K562 (cell line): Measurements from ENCODE around the gene ZFAND6. TPM values are rescaled to one million over a fixed set of nuclear protein-coding genes. Genes with fewer than 3 reads are reported as not detected.

Experiments
- ARNT ChIP-seq, 2 experiments: fragments of 450-650 bp; IDR thresholded peaks; 2 replicates each; pipeline ENCODE4 v1.6.1; 2016; ENCODE audit warnings: mild to moderate bottlenecking in 1 of 2
- ATF7 ChIP-seq: fragments of 450-650 bp; IDR thresholded peaks from 2 replicates; pipeline ENCODE4 v1.7.1; 2014; ENCODE audit warnings: mild to moderate bottlenecking, moderate library complexity
- CREB1 ChIP-seq, 2 experiments: sonication (generic) in 1 of 2; formaldehyde crosslinking in 1 of 2; IDR thresholded peaks; 2 replicates each; pipeline versions ENCODE4 v1.6.1 to v1.8.0; 2012 to 2022; ENCODE audit warnings: inconsistent platforms in 1 of 2, mild to moderate bottlenecking in 1 of 2, missing genetic modification reagents in 1 of 2, moderate library complexity in 1 of 2
- ETV1 ChIP-seq: fragments of 450-650 bp; conservative IDR thresholded peaks from 2 replicates; pipeline ENCODE4 v1.6.1; 2016; ENCODE audit warnings: missing genetic modification characterization, control low read depth, low read depth, missing compliant biosample characterization
- NEUROD1 ChIP-seq: fragments of 150-350 bp; IDR thresholded peaks from 2 replicates; pipeline ENCODE4 v1.6.1; 2014; ENCODE audit warnings: borderline replicate concordance, low read length, low read depth; ENCODE audit not compliant: partially characterized antibody
- THRB ChIP-seq: fragments of 450-650 bp; formaldehyde crosslinking; conservative IDR thresholded peaks from 2 replicates; pipeline ENCODE4 v1.4.0; 2022; ENCODE audit warnings: mild to moderate bottlenecking, missing genetic modification characterization
- ZNF354B ChIP-seq: fragments of 250-450 bp; sonication (Bioruptor Pico); IDR thresholded peaks from 2 replicates; pipeline ENCODE4 v1.4.0; 2020
- ZNF449 ChIP-seq: fragments of 250-450 bp; sonication (Bioruptor Pico); IDR thresholded peaks from 2 replicates; pipeline ENCODE4 v1.8.0; 2022; ENCODE audit warnings: moderate library complexity, mild to moderate bottlenecking, inconsistent platforms
- polyA plus RNA-seq, 8 experiments: library from polyadenylated mRNA; depleted of rRNA in 4 of 8; stranded (reverse) in 5 of 8; unstranded in 3 of 8; fragments of >200 nt; fragmentation: Nextera tagmentation in 2 of 8; fragmentation: Illumina TruSeq in 1 of 8; extraction: Ambion mirVana in 2 of 8; extraction: Trizol in 1 of 8; gene quantifications; 2 replicates each; pipeline versions ENCODE4 v1.2.1 to v1.2.3, GENCODE V29; 2011 to 2014; ENCODE audit warnings: inconsistent platforms in 1 of 8, missing spikeins in 1 of 8
- total RNA-seq, 7 experiments: library from RNA; depleted of rRNA in 6 of 7; stranded (reverse); fragments of >200 nt in 6 of 7; fragmentation: Illumina TruSeq in 2 of 7; extraction: Trizol in 2 of 7; gene quantifications; 2 replicates each; pipeline versions ENCODE4 v1.2.1 to v1.2.3, GENCODE V29; 2011 to 2021; ENCODE audit warnings: low replicate concordance in 1 of 7
- TF ChIP-seq, protein P1 (sequence below), 2 experiments: fragments of 450-650 bp; IDR thresholded peaks; 2 replicates each; pipeline ENCODE4 v1.6.1; 2016; ENCODE audit warnings: mild to moderate bottlenecking in 2 of 2, borderline replicate concordance in 1 of 2, low read depth in 1 of 2, moderate library complexity in 1 of 2
- TF ChIP-seq, protein P2 (sequence below): fragments of 450-650 bp; formaldehyde crosslinking; IDR thresholded peaks from 2 replicates; pipeline ENCODE4 v1.4.0; 2020; ENCODE audit warnings: mild to moderate bottlenecking, moderate library complexity
- TF ChIP-seq, protein P3 (sequence below): fragments of 250-450 bp; sonication (Bioruptor Pico); IDR thresholded peaks from 2 replicates; pipeline ENCODE4 v1.5.0; 2021

ZFAND6 gene
- total and polyA plus RNA-seq, 9 of the 15 experiments (the other 6 are each of a cell fraction or from before 2014, with no cell fraction given): 53.9 to 206 (median 88.9) TPM

- TF ChIP-seq, protein P1, sequence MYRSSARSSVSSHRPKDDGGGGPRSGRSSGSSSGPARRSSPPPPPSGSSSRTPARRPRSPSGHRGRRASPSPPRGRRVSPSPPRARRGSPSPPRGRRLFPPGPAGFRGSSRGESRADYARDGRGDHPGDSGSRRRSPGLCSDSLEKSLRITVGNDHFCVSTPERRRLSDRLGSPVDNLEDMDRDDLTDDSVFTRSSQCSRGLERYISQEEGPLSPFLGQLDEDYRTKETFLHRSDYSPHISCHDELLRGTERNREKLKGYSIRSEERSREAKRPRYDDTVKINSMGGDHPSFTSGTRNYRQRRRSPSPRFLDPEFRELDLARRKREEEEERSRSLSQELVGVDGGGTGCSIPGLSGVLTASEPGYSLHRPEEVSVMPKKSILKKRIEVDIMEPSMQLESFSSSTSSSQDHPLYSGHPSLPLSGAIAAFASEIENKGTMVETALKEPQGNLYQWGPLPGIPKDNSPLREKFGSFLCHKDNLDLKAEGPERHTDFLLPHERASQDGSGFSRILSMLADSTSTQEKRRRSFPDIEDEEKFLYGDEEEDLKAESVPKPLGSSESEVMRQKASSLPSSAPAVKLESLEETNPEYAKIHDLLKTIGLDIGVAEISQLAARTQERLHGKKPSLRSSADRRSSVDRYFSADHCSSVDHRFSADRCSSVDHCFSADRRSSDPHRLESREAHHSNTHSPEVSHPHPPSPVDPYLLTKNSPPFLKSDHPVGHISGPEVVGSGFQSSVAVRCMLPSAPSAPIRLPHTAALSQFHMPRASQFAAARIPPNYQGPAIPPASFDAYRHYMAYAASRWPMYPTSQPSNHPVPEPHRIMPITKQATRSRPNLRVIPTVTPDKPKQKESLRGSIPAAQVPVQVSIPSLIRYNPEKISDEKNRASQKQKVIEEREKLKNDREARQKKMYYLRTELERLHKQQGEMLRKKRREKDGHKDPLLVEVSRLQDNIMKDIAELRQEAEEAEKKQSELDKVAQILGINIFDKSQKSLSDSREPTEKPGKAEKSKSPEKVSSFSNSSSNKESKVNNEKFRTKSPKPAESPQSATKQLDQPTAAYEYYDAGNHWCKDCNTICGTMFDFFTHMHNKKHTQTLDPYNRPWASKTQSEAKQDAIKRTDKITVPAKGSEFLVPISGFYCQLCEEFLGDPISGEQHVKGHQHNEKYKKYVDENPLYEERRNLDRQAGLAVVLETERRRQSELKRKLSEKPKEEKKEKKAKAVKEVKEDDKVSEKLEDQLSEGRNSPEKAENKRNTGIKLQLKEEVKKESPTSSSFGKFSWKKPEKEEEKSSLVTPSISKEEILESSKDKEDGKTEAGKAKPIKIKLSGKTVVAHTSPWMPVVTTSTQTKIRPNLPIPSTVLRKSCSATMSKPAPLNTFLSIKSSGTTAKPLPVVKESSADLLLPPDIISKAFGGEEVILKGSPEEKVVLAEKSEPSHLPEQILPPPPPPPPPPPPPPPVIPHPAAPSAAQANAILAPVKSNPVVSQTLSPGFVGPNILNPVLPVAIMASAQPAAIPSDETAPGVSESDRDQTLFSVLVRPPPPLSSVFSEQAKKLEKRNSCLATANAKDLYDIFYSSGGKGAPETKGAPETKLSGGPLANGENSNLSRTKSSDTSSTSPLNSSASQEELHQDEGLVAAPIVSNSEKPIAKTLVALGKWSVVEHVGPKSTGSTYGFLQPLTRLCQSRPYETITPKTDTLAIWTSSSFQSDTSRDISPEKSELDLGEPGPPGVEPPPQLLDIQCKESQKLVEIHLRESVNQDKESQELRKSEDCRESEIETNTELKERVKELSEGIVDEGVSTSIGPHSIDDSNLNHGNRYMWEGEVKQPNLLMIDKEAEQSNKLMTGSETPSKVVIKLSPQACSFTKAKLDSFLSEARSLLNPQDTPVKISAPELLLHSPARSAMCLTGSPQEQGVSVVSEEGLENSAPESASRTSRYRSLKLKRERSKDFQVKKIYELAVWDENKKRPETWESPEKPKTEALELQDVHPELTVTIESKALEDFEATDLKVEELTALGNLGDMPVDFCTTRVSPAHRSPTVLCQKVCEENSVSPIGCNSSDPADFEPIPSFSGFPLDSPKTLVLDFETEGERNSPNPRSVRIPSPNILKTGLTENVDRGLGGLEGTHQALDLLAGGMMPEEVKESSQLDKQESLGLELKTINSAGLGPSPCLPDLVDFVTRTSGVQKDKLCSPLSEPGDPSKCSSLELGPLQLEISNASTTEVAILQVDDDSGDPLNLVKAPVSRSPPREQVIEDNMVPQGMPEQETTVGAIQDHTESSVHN (IDR thresholded peaks at IDR 0.05; ENCODE audit: borderline replicate concordance in 1 of 2, low read depth in 1 of 2): peak in 1 of 2 experiments; percentile 71; a peak in 2 of 4 replicates
- TF ChIP-seq ZNF354B (0 out of 2 replicates have a peak, but pooled peaks have one; percentile 21), NEUROD1 (peak; percentile 60), ZNF449 (CRISPR knock-in tag) (peak; percentile 74), ETV1 (peak; percentile 95), ARNT (IDR thresholded peaks at IDR 0.05) (peak in 1 of 2 experiments; percentile 64; a peak in 1 of 4 replicates), THRB (CRISPR knock-in tag) (0 out of 2 replicates have a peak, but pooled peaks have one; percentile 81), CREB1 (IDR thresholded peaks at IDR 0.05) (no peak), CREB1 (CRISPR knock-in tag; IDR thresholded peaks at IDR 0.05) (no peak), ATF7 (peak; percentile 63)
- TF ChIP-seq, protein P2, sequence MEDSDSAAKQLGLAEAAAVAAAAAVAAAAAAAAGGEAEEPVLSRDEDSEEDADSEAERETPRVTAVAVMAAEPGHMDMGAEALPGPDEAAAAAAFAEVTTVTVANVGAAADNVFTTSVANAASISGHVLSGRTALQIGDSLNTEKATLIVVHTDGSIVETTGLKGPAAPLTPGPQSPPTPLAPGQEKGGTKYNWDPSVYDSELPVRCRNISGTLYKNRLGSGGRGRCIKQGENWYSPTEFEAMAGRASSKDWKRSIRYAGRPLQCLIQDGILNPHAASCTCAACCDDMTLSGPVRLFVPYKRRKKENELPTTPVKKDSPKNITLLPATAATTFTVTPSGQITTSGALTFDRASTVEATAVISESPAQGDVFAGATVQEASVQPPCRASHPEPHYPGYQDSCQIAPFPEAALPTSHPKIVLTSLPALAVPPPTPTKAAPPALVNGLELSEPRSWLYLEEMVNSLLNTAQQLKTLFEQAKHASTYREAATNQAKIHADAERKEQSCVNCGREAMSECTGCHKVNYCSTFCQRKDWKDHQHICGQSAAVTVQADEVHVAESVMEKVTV (CRISPR knock-in tag): 0 out of 2 replicates have a peak, but pooled peaks have one; percentile 17
- TF ChIP-seq, protein P3, sequence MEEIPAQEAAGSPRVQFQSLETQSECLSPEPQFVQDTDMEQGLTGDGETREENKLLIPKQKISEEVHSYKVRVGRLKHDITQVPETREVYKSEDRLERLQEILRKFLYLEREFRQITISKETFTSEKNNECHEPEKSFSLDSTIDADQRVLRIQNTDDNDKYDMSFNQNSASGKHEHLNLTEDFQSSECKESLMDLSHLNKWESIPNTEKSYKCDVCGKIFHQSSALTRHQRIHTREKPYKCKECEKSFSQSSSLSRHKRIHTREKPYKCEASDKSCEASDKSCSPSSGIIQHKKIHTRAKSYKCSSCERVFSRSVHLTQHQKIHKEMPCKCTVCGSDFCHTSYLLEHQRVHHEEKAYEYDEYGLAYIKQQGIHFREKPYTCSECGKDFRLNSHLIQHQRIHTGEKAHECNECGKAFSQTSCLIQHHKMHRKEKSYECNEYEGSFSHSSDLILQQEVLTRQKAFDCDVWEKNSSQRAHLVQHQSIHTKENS: no peak
Measured at GRCh38 chr15:80160570-80161156, 101.2 kb downstream of the ZFAND6 start (continued).
